Mammary epithelial cell (primary cell): ENCODE results near the gene SYNCRIP.

Experiments
- CTCF ChIP-seq, 2 donors: IDR thresholded peaks in 1 of 2; conservative IDR thresholded peaks in 1 of 2; 2 replicates each; pipeline ENCODE4 v1.5.1; 2011 to 2012; ENCODE audit warnings: inconsistent platforms in 2 of 2, low read length in 2 of 2, mild to moderate bottlenecking in 2 of 2, control low read depth in 1 of 2, low read depth in 1 of 2; ENCODE audit not compliant: insufficient read depth in 1 of 2; ENCODE audit errors: extremely low read depth in 1 of 2
- EZH2 ChIP-seq: IDR thresholded peaks from 2 replicates; pipeline ENCODE4 v1.6.1; 2012; ENCODE audit warnings: low read length, inconsistent platforms, borderline replicate concordance

DNA sequence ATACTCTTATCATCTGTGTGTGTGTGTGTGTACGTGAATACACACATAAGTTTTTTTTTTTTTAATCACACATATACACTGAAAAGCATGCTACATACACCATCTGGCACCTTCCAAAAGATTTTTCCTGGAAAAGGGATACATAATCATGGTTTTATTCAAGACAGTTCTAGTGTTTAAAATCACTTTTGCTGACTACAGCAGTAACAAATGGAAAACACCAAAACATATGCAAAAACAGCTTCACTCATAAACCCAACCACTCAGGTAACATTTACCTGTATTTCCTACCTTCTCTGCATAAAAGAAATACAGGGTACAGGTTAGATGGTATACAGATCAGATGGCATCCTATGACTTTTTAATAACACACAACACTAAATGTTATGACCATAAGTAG is 51.5 kb downstream of the SYNCRIP start:
- TF ChIP-seq CTCF (conservative IDR thresholded peaks at IDR 0.05 in 1 of 2, IDR thresholded peaks at IDR 0.05 in 1 of 2; ENCODE audit: extremely low read depth in 1 of 2, insufficient read depth in 1 of 2, low read depth in 1 of 2, low read length in 2 of 2) (no peak), EZH2 (no peak)
